CD4-positive, alpha-beta T cell (primary cell): ENCODE results near the gene DNTT. TPM values are rescaled to one million over a fixed set of nuclear protein-coding genes. Genes with fewer than 3 reads are reported as not detected.

Experiments used
- ATAC-seq: fragments of 200-7000 bp; cut with Tn5 transposase; one replicate; pipeline ENCODE4 v1.10.0; 2022; ENCODE audit warnings: mild to moderate bottlenecking; ENCODE audit not compliant: poor library complexity
- CTCF ChIA-PET: fragments of 350-600 bp; sonication (Branson Sonifier 250); formaldehyde crosslinking; loops from one replicate; lab custom pipeline; 2021; ENCODE audit warnings: antibody characterized with exemption, inconsistent platforms; lab: Charles Lee
- POLR2A ChIA-PET: fragments of 350-600 bp; sonication (Branson Sonifier 250); formaldehyde crosslinking; loops from one replicate; lab custom pipeline; 2021; ENCODE audit warnings: antibody characterized with exemption, inconsistent platforms; lab: Charles Lee
- DNase-seq, 14 experiments: peaks; one replicate each; pipeline ENCODE4 v3.0.0-alpha.2; 2013 to 2020; ENCODE audit warnings: mixed read lengths in 2 of 14
- H3K27ac ChIP-seq, 2 donors: one replicate each; pipeline versions ENCODE4 v1.5.1 to v1.7.0; 2013; ENCODE audit warnings: low read length in 2 of 2, low read depth in 1 of 2, mild to moderate bottlenecking in 1 of 2
- H3K27me3 ChIP-seq, 2 experiments: 1 replicate in 1 of 2; 2 replicates in 1 of 2; pipeline versions ENCODE4 v1.6.1 to v1.7.0; 2013; ENCODE audit warnings: low read length in 2 of 2, control low read depth in 1 of 2, mild to moderate bottlenecking in 1 of 2, moderate library complexity in 1 of 2; ENCODE audit not compliant: insufficient read depth in 2 of 2, control insufficient read depth in 1 of 2
- H3K36me3 ChIP-seq: one replicate; pipeline ENCODE4 v1.6.1; 2013; ENCODE audit warnings: low read length, control low read depth; ENCODE audit not compliant: insufficient read depth
- H3K4me1 ChIP-seq: one replicate; pipeline ENCODE4 v1.6.1; 2013; ENCODE audit warnings: low read length, control low read depth; ENCODE audit not compliant: insufficient read depth
- H3K4me3 ChIP-seq: one replicate; pipeline ENCODE4 v1.5.1; 2013; ENCODE audit warnings: mild to moderate bottlenecking, low read length, moderate library complexity
- H3K9me3 ChIP-seq, 2 experiments: 1 replicate in 1 of 2; 2 replicates in 1 of 2; pipeline versions ENCODE4 v1.6.1 to v1.7.0; 2013; ENCODE audit warnings: low read length in 2 of 2, mild to moderate bottlenecking in 2 of 2, control low read depth in 1 of 2, moderate library complexity in 1 of 2; ENCODE audit not compliant: control insufficient read depth in 1 of 2, insufficient read depth in 1 of 2
- H3K27ac Mint-ChIP-seq: one replicate; pipeline ENCODE4 v1.8.0; 2020; ENCODE audit warnings: mixed read lengths
- H3K27me3 Mint-ChIP-seq: one replicate; pipeline ENCODE4 v1.8.0; 2021; ENCODE audit warnings: mixed read lengths
- H3K36me3 Mint-ChIP-seq: one replicate; pipeline ENCODE4 v1.8.0; 2021; ENCODE audit warnings: low read depth, mixed read lengths
- H3K4me1 Mint-ChIP-seq: one replicate; pipeline ENCODE4 v1.8.0; 2021; ENCODE audit warnings: low read depth, mixed read lengths
- H3K4me3 Mint-ChIP-seq: one replicate; pipeline ENCODE4 v1.8.0; 2020; ENCODE audit warnings: mild to moderate bottlenecking, mixed read lengths
- H3K9me3 Mint-ChIP-seq: one replicate; pipeline ENCODE4 v1.8.0; 2020; ENCODE audit warnings: mixed read lengths
- intact Hi-C, 2 experiments: fragments of 100-400 bp; cut with DNase I in 1 of 2; cut with micrococcal nuclease in 1 of 2; formaldehyde crosslinking; loops; one replicate each; pipeline versions ENCODE4 v1.15.1 to v1.9.0; 2023 to 2025; cut with DNase I, micrococcal nuclease
- total RNA-seq, 174 experiments: library from RNA in 2 of 174; stranded (reverse) in 2 of 174; gene quantifications; one replicate each; pipeline ENCODE4 v1.2.3 and lab custom pipeline; 2021 to 2026
- TF ChIP-seq, protein P1 (sequence below): fragments of 200-600 bp; IDR thresholded peaks from one replicate; pipeline ENCODE4 v1.8.0; 2022; ENCODE audit warnings: antibody characterized with exemption, mild to moderate bottlenecking

Gene DNTT
- total RNA-seq, 2 experiments from 2014 or later, result 0.11 TPM; not detected in 1

DNA sequence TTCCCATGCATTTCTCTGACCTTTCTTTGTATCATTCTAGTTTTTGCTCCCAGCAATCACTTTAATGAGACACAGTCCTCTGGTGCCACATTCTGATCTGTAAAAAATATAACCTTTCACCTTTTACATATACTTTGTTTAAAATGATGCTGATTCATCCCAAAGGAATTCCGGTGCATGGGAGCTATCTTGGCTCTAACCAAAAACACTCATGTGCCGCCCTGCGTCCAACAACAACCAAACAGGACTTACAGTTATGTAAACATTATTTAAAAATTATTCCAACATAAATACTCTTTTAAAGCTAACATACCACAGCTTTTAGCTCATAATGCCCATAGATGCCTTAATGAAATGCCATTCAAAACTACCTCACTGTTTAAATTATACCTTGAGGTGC lies 62.3 kb downstream of the DNTT start:
- Mint-ChIP-seq H3K27ac (no peak overlapping the region), H3K9me3 (no peaks in the 10 kb centered on the region), H3K27me3 (peaks cover 5% of the 10 kb centered on the region), H3K4me1 (no peaks in the 10 kb centered on the region), H3K4me3 (no peak overlapping the region), H3K36me3 (no peaks in the 10 kb centered on the region)
- POLR2A ChIA-PET, result interaction anchor here (0.6 kb wide), 1 partner anchor 9 kb away, joined by 3 read pairs; no protein-coding TSS in a partner anchor
- peaks cover 5% of the 10 kb centered on the region for H3K4me1 ChIP-seq
- no peaks in the 10 kb centered on the region for H3K36me3 ChIP-seq
- intact Hi-C loops, result no loop called here
- TF ChIP-seq, protein P1, sequence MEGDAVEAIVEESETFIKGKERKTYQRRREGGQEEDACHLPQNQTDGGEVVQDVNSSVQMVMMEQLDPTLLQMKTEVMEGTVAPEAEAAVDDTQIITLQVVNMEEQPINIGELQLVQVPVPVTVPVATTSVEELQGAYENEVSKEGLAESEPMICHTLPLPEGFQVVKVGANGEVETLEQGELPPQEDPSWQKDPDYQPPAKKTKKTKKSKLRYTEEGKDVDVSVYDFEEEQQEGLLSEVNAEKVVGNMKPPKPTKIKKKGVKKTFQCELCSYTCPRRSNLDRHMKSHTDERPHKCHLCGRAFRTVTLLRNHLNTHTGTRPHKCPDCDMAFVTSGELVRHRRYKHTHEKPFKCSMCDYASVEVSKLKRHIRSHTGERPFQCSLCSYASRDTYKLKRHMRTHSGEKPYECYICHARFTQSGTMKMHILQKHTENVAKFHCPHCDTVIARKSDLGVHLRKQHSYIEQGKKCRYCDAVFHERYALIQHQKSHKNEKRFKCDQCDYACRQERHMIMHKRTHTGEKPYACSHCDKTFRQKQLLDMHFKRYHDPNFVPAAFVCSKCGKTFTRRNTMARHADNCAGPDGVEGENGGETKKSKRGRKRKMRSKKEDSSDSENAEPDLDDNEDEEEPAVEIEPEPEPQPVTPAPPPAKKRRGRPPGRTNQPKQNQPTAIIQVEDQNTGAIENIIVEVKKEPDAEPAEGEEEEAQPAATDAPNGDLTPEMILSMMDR, result no peak
- H3K9me3 ChIP-seq, result no peaks in the 10 kb centered on the region
- ATAC-seq (no peak), DNase-seq (no peak)
- no peaks in the 10 kb centered on the region for H3K27me3 ChIP-seq
- CTCF ChIA-PET, result no interaction called here
- no peak overlapping the region for H3K4me3 ChIP-seq
- no peak overlapping the region for H3K27ac ChIP-seq

DNA sequence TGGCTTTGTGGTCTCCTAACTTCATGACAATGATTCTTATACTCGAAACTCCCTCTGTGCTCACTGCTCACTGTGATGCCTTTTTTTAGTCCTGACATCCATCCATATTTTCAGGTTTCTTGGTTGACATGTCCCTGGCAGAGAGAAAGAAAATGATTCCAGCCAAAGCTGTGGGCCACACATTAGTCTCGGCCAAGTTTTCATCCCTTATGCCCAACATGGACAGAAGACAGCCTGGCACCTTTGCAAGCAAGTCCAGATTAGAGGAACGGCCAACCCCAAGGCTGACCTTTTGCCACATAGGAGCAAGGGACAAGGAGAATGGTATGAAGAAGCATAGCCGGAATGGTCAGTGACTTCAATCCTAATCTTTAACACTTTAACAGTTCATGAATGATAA lies 63.2 kb downstream of the DNTT start:
- Histone ChIP-seq H3K27me3 (no peaks in the 10 kb centered on the region), H3K4me3 (no peak overlapping the region), H3K36me3 (no peaks in the 10 kb centered on the region), H3K27ac (no peak overlapping the region), H3K4me1 (peaks cover 5% of the 10 kb centered on the region), H3K9me3 (no peaks in the 10 kb centered on the region)
- Mint-ChIP-seq H3K9me3 (no peaks in the 10 kb centered on the region), H3K27me3 (peaks cover 5% of the 10 kb centered on the region), H3K36me3 (no peaks in the 10 kb centered on the region), H3K4me3 (no peak overlapping the region), H3K4me1 (no peaks in the 10 kb centered on the region), H3K27ac (no peak overlapping the region)
- POLR2A ChIA-PET, result no interaction called here
- CTCF ChIA-PET, result no interaction called here
- DNase-seq, result no peak
- no peak for ATAC-seq
- intact Hi-C loops, result no loop called here
- TF ChIP-seq, protein P1, result no peak

DNA sequence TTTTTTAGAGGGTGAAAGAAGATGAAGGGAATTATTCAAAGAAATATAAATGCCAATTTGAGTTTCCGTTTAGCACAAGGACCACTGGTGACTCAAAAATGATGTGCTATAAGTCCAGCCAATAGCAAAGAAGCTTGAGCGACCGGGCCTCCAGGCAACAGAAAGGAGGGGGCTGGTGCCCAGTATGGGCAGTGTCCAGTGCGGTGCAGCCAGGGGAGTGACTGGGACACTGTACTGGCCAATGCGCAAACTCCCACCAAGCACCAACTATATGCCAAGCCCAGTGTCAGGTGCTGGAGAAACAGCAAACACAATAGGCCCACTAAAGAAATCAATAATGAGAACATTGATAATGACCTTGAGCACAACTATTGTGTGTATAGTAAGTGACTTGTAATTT lies 64.7 kb downstream of the DNTT start:
- H3K27me3 ChIP-seq, result no peaks in the 10 kb centered on the region
- peaks cover 5% of the 10 kb centered on the region for H3K4me1 ChIP-seq
- ChIA-PET CTCF (no interaction called here), POLR2A (no interaction called here)
- no peaks in the 10 kb centered on the region for H3K9me3 ChIP-seq
- DNase-seq, result no peak
- H3K36me3 Mint-ChIP-seq, result no peaks in the 10 kb centered on the region
- H3K36me3 ChIP-seq, result no peaks in the 10 kb centered on the region
- H3K4me1 Mint-ChIP-seq, result no peaks in the 10 kb centered on the region
- ATAC-seq, result no peak
- TF ChIP-seq, protein P1, result no peak
- intact Hi-C loops, result no loop called here
- no peak overlapping the region for H3K27ac Mint-ChIP-seq
- no peaks in the 10 kb centered on the region for H3K9me3 Mint-ChIP-seq
- peaks cover 5% of the 10 kb centered on the region for H3K27me3 Mint-ChIP-seq
- H3K4me3 Mint-ChIP-seq, result no peak overlapping the region
- H3K27ac ChIP-seq, result no peak overlapping the region
- no peak overlapping the region for H3K4me3 ChIP-seq
